OCI-LY7 (cell line): Measurements from ENCODE around the gene OPHN1.

ENCODE experiments used
- EZH2phosphoT487 ChIP-seq: fragments of 200-600 bp; sonication (generic); IDR thresholded peaks from 2 replicates; pipeline ENCODE4 v1.6.1; 2018; ENCODE audit warnings: low read depth, borderline replicate concordance, mild to moderate bottlenecking, mixed run types, antibody characterized with exemption, low read length, moderate library complexity, mixed read lengths
- TF ChIP-seq, protein P1 (sequence below): fragments of 200-600 bp; sonication (generic); conservative IDR thresholded peaks from 2 replicates; pipeline ENCODE4 v1.5.1; 2014; ENCODE audit warnings: mild to moderate bottlenecking, antibody characterized with exemption, low read length, moderate library complexity, mixed read lengths

DNA sequence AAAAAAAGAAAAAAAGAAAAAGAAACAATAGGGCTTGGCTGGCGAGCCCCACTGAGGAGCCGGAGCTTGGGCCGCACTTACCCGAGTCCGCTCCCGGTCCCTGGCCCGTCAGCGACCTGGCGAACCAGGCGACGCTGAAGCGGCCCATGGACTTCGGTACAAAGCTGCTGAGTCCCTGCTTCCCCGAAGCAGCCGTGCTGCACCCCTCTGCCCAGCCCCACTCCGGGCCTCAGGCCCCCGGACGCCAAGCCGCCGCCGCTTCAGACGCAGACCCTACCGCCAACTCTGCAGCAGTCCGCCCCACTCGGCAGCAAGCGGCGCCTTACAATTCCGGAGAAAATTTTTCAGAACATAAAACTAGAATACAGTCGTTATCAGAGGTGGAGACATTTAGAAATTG lies 300.5 kb downstream of the OPHN1 start:
- no peak for TF ChIP-seq EZH2phosphoT487
- TF ChIP-seq, protein P1, sequence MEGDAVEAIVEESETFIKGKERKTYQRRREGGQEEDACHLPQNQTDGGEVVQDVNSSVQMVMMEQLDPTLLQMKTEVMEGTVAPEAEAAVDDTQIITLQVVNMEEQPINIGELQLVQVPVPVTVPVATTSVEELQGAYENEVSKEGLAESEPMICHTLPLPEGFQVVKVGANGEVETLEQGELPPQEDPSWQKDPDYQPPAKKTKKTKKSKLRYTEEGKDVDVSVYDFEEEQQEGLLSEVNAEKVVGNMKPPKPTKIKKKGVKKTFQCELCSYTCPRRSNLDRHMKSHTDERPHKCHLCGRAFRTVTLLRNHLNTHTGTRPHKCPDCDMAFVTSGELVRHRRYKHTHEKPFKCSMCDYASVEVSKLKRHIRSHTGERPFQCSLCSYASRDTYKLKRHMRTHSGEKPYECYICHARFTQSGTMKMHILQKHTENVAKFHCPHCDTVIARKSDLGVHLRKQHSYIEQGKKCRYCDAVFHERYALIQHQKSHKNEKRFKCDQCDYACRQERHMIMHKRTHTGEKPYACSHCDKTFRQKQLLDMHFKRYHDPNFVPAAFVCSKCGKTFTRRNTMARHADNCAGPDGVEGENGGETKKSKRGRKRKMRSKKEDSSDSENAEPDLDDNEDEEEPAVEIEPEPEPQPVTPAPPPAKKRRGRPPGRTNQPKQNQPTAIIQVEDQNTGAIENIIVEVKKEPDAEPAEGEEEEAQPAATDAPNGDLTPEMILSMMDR: no peak
